Measurements from ENCODE around the gene OCIAD1. TPM values are rescaled to one million over a fixed set of nuclear protein-coding genes. Genes with fewer than 3 reads are reported as not detected.

Gene OCIAD1
- total RNA-seq, 4 donors from 2014 or later, result 73.7 to 95.8 (median 78.9) TPM

DNA sequence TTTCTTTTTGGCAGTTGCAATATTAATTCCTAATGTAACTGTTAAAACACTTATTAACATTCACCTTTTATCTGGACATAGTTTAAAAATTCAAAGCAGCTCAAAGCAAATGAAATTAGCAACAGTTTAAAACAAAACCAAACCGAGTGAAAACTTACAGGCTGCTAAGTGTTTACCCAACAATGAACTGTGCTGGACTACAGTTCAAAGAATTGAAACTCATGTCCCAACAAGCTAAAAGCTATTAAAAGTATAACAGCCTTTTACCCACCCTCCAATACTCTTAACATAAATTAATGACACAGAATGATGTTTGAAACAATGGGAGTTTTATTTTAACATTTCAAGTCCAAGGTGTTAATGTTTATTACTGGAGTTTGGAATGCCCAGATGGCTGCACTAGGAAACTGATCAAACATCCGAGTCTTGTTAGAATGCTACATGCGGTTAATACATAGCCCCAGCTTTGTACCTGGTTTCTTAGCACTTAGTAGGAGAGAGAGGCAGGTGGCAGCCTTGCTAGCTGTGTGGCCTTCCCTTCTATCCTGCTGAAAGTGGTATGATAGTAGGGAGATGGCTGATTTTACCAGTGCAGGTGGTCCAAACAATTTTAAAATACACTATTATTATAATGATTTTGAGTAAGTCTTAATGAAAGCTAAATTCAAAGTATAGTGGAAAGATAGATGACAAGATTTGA lies 29.7 kb upstream of the OCIAD1 start:
- no peak overlapping the region for H3K4me3 ChIP-seq
- no peak for DNase-seq (ENCODE audit: extremely low spot score)
- no peaks in the 10 kb centered on the region for H3K9me3 ChIP-seq
- WGBS, result 59% methylated on average over 3 of the region's 3 CpGs
- TF ChIP-seq POLR2A (IDR thresholded peaks at IDR 0.05; ENCODE audit: low read depth), result no peak
- TF ChIP-seq POLR2AphosphoS5 (IDR thresholded peaks at IDR 0.05), result no peak
- TF ChIP-seq, protein P1, sequence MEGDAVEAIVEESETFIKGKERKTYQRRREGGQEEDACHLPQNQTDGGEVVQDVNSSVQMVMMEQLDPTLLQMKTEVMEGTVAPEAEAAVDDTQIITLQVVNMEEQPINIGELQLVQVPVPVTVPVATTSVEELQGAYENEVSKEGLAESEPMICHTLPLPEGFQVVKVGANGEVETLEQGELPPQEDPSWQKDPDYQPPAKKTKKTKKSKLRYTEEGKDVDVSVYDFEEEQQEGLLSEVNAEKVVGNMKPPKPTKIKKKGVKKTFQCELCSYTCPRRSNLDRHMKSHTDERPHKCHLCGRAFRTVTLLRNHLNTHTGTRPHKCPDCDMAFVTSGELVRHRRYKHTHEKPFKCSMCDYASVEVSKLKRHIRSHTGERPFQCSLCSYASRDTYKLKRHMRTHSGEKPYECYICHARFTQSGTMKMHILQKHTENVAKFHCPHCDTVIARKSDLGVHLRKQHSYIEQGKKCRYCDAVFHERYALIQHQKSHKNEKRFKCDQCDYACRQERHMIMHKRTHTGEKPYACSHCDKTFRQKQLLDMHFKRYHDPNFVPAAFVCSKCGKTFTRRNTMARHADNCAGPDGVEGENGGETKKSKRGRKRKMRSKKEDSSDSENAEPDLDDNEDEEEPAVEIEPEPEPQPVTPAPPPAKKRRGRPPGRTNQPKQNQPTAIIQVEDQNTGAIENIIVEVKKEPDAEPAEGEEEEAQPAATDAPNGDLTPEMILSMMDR (IDR thresholded peaks at IDR 0.05), result no peak
- TF ChIP-seq EP300 (IDR thresholded peaks at IDR 0.05), result no peak
- intact Hi-C loops (cut with DNase I), result no loop called here
- H3K36me3 ChIP-seq, result no peaks in the 10 kb centered on the region
- H3K4me1 ChIP-seq, result peaks cover 0 to 16% (median 7%) of the 10 kb centered on the region in 4 donors
- H3K27me3 ChIP-seq, result no peaks in the 10 kb centered on the region
- peak overlapping the region in 1 of 4 donors; percentile 30 for H3K27ac ChIP-seq (replicated peaks in 1 of 4)

DNA sequence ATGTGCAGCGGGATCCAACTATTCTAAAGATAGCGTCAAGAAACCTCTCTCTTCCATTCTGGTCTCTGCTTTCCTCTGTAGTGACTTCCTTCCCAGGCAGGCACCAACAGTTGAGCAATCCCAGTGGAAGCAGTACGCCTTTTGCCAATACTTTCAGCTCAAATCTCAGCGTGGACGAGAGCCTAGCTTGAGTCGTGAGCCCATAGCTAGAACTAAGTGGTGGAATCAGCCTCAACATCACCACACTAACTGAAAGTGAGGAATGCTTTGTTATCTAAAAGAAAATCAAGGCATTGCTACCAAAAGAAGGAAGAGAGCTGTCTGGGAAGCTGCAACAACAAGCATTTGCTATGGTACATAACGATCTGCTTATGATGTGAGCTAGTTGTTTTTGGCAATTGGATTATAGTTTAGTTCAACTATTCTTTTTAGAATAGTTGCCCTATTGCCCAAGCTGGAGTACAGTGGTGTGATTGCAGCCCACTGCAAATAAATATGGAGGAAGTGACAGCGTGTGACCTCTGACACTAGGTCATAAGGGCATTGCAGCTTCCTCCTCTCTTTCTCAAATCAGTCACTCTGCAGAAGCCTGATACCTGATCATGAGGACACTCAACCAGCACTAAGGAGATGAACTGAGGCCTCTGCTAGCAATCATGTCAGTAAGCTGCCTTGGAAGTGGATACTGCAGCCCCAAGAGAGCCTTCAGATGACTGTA lies 26.1 kb upstream of the OCIAD1 start:
- no peak for DNase-seq (ENCODE audit: extremely low spot score)
- TF ChIP-seq EP300 (IDR thresholded peaks at IDR 0.05), result no peak
- TF ChIP-seq POLR2A (IDR thresholded peaks at IDR 0.05; ENCODE audit: low read depth), result no peak
- TF ChIP-seq, protein P1 (IDR thresholded peaks at IDR 0.05), result no peak
- TF ChIP-seq POLR2AphosphoS5 (IDR thresholded peaks at IDR 0.05), result no peak
- no peak overlapping the region for H3K4me3 ChIP-seq
- no peaks in the 10 kb centered on the region for H3K9me3 ChIP-seq
- WGBS, result 81% methylated on average over 8 of the region's 8 CpGs
- no peak overlapping the region for H3K27ac ChIP-seq (replicated peaks in 1 of 4)
- peaks cover 0 to 16% (median 7%) of the 10 kb centered on the region in 4 donors for H3K4me1 ChIP-seq
- H3K27me3 ChIP-seq, result peaks cover 0 to 3% (median 0%) of the 10 kb centered on the region in 4 donors
- no peaks in the 10 kb centered on the region for H3K36me3 ChIP-seq
- intact Hi-C loops (cut with DNase I), result no loop called here

- Histone ChIP-seq H3K36me3 (no peaks in the 10 kb centered on the region), H3K9me3 (no peaks in the 10 kb centered on the region), H3K27me3 (peaks cover 0 to 14% (median 0%) of the 10 kb centered on the region in 4 donors), H3K4me1 (no peaks in the 10 kb centered on the region), H3K27ac (replicated peaks in 1 of 4) (no peak overlapping the region), H3K4me3 (no peak overlapping the region)
- 70% methylated on average over 6 of the region's 6 CpGs for WGBS
- TF ChIP-seq EP300 (IDR thresholded peaks at IDR 0.05), result no peak
- TF ChIP-seq POLR2AphosphoS5 (IDR thresholded peaks at IDR 0.05), result no peak
- TF ChIP-seq, protein P1 (IDR thresholded peaks at IDR 0.05), result no peak
- no peak for TF ChIP-seq POLR2A (IDR thresholded peaks at IDR 0.05; ENCODE audit: low read depth)
- intact Hi-C loops (cut with DNase I), result no loop called here
- no peak for DNase-seq (ENCODE audit: extremely low spot score)
These were observed 18.0 kb upstream of the OCIAD1 start for GRCh38 chr4:48812866-48813265.

DNA sequence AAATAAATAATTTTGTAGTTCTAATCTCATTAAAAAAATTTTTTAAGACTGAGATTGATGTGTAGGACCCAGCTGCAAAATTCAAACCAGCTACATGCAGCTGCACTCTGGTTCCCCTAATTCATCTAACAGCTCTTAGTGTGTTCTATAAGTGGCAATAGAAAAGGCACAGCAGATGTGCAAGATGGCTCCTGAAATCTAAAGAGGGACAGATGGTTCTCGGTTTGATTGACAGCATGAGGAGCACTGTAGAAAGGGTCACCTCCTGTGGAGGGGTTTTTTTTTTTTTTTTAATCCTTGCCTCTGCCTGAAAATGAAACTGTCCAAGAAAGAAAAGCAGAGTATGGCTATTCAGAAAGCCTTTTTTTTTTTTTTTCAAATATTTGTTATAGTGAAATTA lies 16.9 kb upstream of the OCIAD1 start:
- 61% methylated on average over 1 of the region's 1 CpG for WGBS
- Histone ChIP-seq H3K4me3 (no peak overlapping the region), H3K27ac (replicated peaks in 1 of 4) (no peak overlapping the region), H3K9me3 (no peaks in the 10 kb centered on the region), H3K27me3 (peaks cover 0 to 16% (median 0%) of the 10 kb centered on the region in 4 donors), H3K36me3 (no peaks in the 10 kb centered on the region), H3K4me1 (no peaks in the 10 kb centered on the region)
- TF ChIP-seq POLR2A (IDR thresholded peaks at IDR 0.05; ENCODE audit: low read depth) (no peak), POLR2AphosphoS5 (IDR thresholded peaks at IDR 0.05) (no peak), EP300 (IDR thresholded peaks at IDR 0.05) (no peak)
- TF ChIP-seq, protein P1 (IDR thresholded peaks at IDR 0.05), result no peak
- intact Hi-C loops (cut with DNase I), result no loop called here
- no peak for DNase-seq (ENCODE audit: extremely low spot score)
